SK-N-SH (cell line): Measurements from ENCODE around the gene NUP210L. TPM values are rescaled to one million over a fixed set of nuclear protein-coding genes. Genes with fewer than 3 reads are reported as not detected.
"Not testable (repeated sequence)": the region's sequence is repeated elsewhere in the genome, so short reads cannot be mapped to it uniquely, and the experiment has no call there.

Experiments
- CTCF ChIA-PET: fragments of 300-600, 350-600 bp; formaldehyde crosslinking; extraction: SDS; loops from one replicate; lab custom pipeline; 2021; lab: Yijun Ruan, JAX
- POLR2A ChIA-PET: fragments of 350-600 bp; sonication (Branson Sonifier 250); formaldehyde crosslinking; extraction: SDS; loops from one replicate; lab custom pipeline; 2020; ENCODE audit warnings: antibody characterized with exemption, inconsistent platforms; lab: Yijun Ruan, JAX
- DNase-seq: peaks from one replicate; pipeline ENCODE4 v3.0.0; 2012
- H2AFZ ChIP-seq: fragments of 200-600 bp; sonication (generic); 2 replicates; pipeline ENCODE4 v1.8.1; 2016; ENCODE audit warnings: antibody characterized with exemption, mild to moderate bottlenecking, low read depth
- H3F3A ChIP-seq: fragments of 200-600 bp; sonication (generic); replicated peaks from 2 replicates; pipeline ENCODE3; 2016; ENCODE audit warnings: antibody characterized with exemption, mild to moderate bottlenecking; ENCODE audit not compliant: insufficient read depth
- H3K27ac ChIP-seq, 2 experiments: fragments of 200-500 bp in 1 of 2; fragments of 200-600 bp in 1 of 2; sonication (Bioruptor generic) in 1 of 2; sonication (generic), shearing (Covaris generic) in 1 of 2; 2 replicates each; pipeline versions ENCODE4 v1.5.1 to v1.6.1; 2014 to 2016; ENCODE audit warnings: low read depth in 2 of 2, inconsistent platforms in 1 of 2, low read length in 1 of 2, mild to moderate bottlenecking in 1 of 2, mixed read lengths in 1 of 2
- H3K27me3 ChIP-seq: fragments of 200-600 bp; sonication (generic), shearing (Covaris generic); 2 replicates; pipeline ENCODE4 v1.6.1; 2016; ENCODE audit warnings: mixed run types; ENCODE audit not compliant: insufficient read depth
- H3K36me3 ChIP-seq, 2 experiments: fragments of 200-500 bp in 1 of 2; fragments of 200-600 bp in 1 of 2; sonication (Bioruptor generic) in 1 of 2; sonication (generic) in 1 of 2; replicated peaks in 1 of 2; 2 replicates each; pipeline versions ENCODE3 to v1.5.1; 2014 to 2016; ENCODE audit warnings: low read length in 1 of 2, mild to moderate bottlenecking in 1 of 2; ENCODE audit not compliant: insufficient read depth in 2 of 2, control insufficient read depth in 1 of 2
- H3K4me1 ChIP-seq, 2 experiments: fragments of 200-500 bp in 1 of 2; fragments of 200-600 bp in 1 of 2; sonication (Bioruptor generic) in 1 of 2; sonication (generic), shearing (Covaris generic) in 1 of 2; 2 replicates each; pipeline versions ENCODE4 v1.5.1 to v1.6.1; 2014 to 2016; ENCODE audit warnings: low read depth in 1 of 2, low read length in 1 of 2, mixed run types in 1 of 2; ENCODE audit not compliant: insufficient read depth in 2 of 2, control insufficient read depth in 1 of 2
- H3K4me2 ChIP-seq: fragments of 200-600 bp; sonication (generic), shearing (Covaris generic); 2 replicates; pipeline ENCODE4 v1.6.1; 2017; ENCODE audit warnings: mixed run types
- H3K4me3 ChIP-seq, 2 experiments: fragments of 200-500 bp in 1 of 2; fragments of 200-600 bp in 1 of 2; sonication (Bioruptor generic) in 1 of 2; sonication (generic), shearing (Covaris generic) in 1 of 2; 2 replicates each; pipeline versions ENCODE4 v1.5.1 to v1.8.1; 2014 to 2016; ENCODE audit warnings: low read depth in 2 of 2, inconsistent platforms in 1 of 2, low read length in 1 of 2, mild to moderate bottlenecking in 1 of 2, mixed read lengths in 1 of 2, moderate library complexity in 1 of 2
- H3K79me2 ChIP-seq: fragments of 200-600 bp; sonication (generic); 2 replicates; pipeline ENCODE4 v1.8.1; 2017; ENCODE audit warnings: mild to moderate bottlenecking; ENCODE audit not compliant: insufficient read depth
- H3K9ac ChIP-seq: fragments of 200-600 bp; sonication (generic); 2 replicates; pipeline ENCODE4 v1.6.1; 2017; ENCODE audit warnings: mixed run types
- H3K9me2 ChIP-seq: fragments of 200-600 bp; sonication (generic); 2 replicates; pipeline ENCODE4 v1.6.1; 2017; ENCODE audit warnings: mixed run types
- H3K9me3 ChIP-seq: fragments of 200-600 bp; sonication (generic); 2 replicates; pipeline ENCODE4 v1.6.1; 2017; ENCODE audit warnings: mixed run types, mild to moderate bottlenecking, moderate library complexity
- H4K20me1 ChIP-seq: fragments of 200-600 bp; sonication (generic); 2 replicates; pipeline ENCODE4 v1.6.1; 2017; ENCODE audit warnings: mild to moderate bottlenecking, mixed run types; ENCODE audit not compliant: insufficient read depth
- CTCF ChIP-seq: fragments of 200-600 bp; sonication (generic); IDR thresholded peaks from 2 replicates; pipeline ENCODE4 v1.6.1; 2017; ENCODE audit warnings: antibody characterized with exemption, mild to moderate bottlenecking, moderate library complexity
- ELF1 ChIP-seq: IDR thresholded peaks from 2 replicates; pipeline ENCODE4 v1.4.0; 2012
- FOXM1 ChIP-seq: IDR thresholded peaks from 2 replicates; pipeline ENCODE4 v1.4.0; 2012; ENCODE audit warnings: low read depth, mild to moderate bottlenecking
- GATA2 ChIP-seq: sonication (generic); formaldehyde crosslinking; IDR thresholded peaks from 2 replicates; pipeline ENCODE4 v1.5.0; 2020; ENCODE audit warnings: mild to moderate bottlenecking, missing genetic modification reagents
- IRF3 ChIP-seq: fragments of 150-350 bp; IDR thresholded peaks from 2 replicates; pipeline ENCODE4 v1.6.1; 2016; ENCODE audit warnings: mild to moderate bottlenecking, low read depth, low read length
- MAX ChIP-seq: IDR thresholded peaks from 2 replicates; pipeline ENCODE4 v1.4.0; 2012; ENCODE audit warnings: low read depth
- MEF2A ChIP-seq: IDR thresholded peaks from 2 replicates; pipeline ENCODE4 v1.4.0; 2012; ENCODE audit warnings: low read depth, borderline replicate concordance
- MXI1 ChIP-seq: IDR thresholded peaks from 2 replicates; pipeline ENCODE4 v1.6.1; 2012; ENCODE audit warnings: mild to moderate bottlenecking, low read depth, low read length, improper control_type of control experiment
- NFIC ChIP-seq: IDR thresholded peaks from 2 replicates; pipeline ENCODE4 v1.4.0; 2012; ENCODE audit warnings: borderline replicate concordance
- PBX3 ChIP-seq: IDR thresholded peaks from 2 replicates; pipeline ENCODE4; 2012
- POLR2AphosphoS5 ChIP-seq: IDR thresholded peaks from 2 replicates; pipeline ENCODE4 v1.6.1; 2012; ENCODE audit warnings: low read depth, low read length
- RCOR1 ChIP-seq: fragments of 150-350 bp; IDR thresholded peaks from 2 replicates; pipeline ENCODE4 v1.6.1; 2017; ENCODE audit warnings: antibody characterized with exemption, low read length
- REST ChIP-seq: IDR thresholded peaks from 2 replicates; pipeline ENCODE4 v1.6.1; 2012; ENCODE audit warnings: mild to moderate bottlenecking, low read depth, low read length, moderate library complexity
- RFX5 ChIP-seq: IDR thresholded peaks from 2 replicates; pipeline ENCODE4 v1.6.1; 2012; ENCODE audit warnings: mild to moderate bottlenecking, improper control_type of control experiment, low read length
- RXRA ChIP-seq: IDR thresholded peaks from 2 replicates; pipeline ENCODE4 v1.4.0; 2012; ENCODE audit warnings: low read depth, mild to moderate bottlenecking, borderline replicate concordance
- SMC3 ChIP-seq: IDR thresholded peaks from 2 replicates; pipeline ENCODE4 v1.6.1; 2012; ENCODE audit warnings: low read depth, low read length, improper control_type of control experiment
- TEAD4 ChIP-seq: IDR thresholded peaks from 2 replicates; pipeline ENCODE4 v1.4.0; 2012; ENCODE audit warnings: mild to moderate bottlenecking, borderline replicate concordance; ENCODE audit not compliant: insufficient read depth
- YY1 ChIP-seq: IDR thresholded peaks from 2 replicates; pipeline ENCODE4 v1.4.0; 2012; ENCODE audit warnings: low read depth, mild to moderate bottlenecking
- WGBS: methylation state at CpG from one replicate; pipeline ENCODE4 v1.1.6; 2017; ENCODE audit warnings: low lambda C conversion rate; 5-methylcytosine and 5-hydroxymethylcytosine counted together
- polyA plus RNA-seq, 3 experiments: library from polyadenylated mRNA; depleted of rRNA; stranded (reverse); fragments of >200 nt; gene quantifications; 2 replicates each; pipeline ENCODE4 v1.2.3, GENCODE V29; 2012

Gene NUP210L
- polyA plus RNA-seq, 1 of the 3 experiments (the other 2 are of a cell fraction): not detected

GRCh38 chr1:153985341-153985912, 169.4 kb downstream of the NUP210L start (continued):
- TF ChIP-seq MEF2A: no peak
- TF ChIP-seq CTCF: no peak
- TF ChIP-seq NFIC: no peak
- TF ChIP-seq RFX5: no peak
- 0 out of 2 replicates have a peak, but pooled peaks have one; percentile 34 for TF ChIP-seq MAX
- TF ChIP-seq RCOR1: no peak
- TF ChIP-seq RXRA: no peak
- TF ChIP-seq SMC3: no peak
- no peak for TF ChIP-seq POLR2AphosphoS5

- Histone ChIP-seq H3K36me3 (peaks cover 15 to 34% of the 10 kb centered on the region in 2 experiments), H3K9me2 (no peaks in the 10 kb centered on the region), H3K4me3 (peak overlapping the region; percentile 81 to 90; a peak in 3 of 4 replicates), H3K79me2 (peaks cover 25% of the 10 kb centered on the region), H3K9ac (peak overlapping the region; percentile 86; the same call in 1 of the 2 replicates), H2AFZ (no peak overlapping the region), H3K9me3 (no peaks in the 10 kb centered on the region), H3K27ac (no peak overlapping the region), H3K27me3 (no peaks in the 10 kb centered on the region), H3K4me2 (peak overlapping the region; percentile 99), H4K20me1 (no peaks in the 10 kb centered on the region), H3K4me1 (peaks cover 11 to 14% of the 10 kb centered on the region in 2 experiments), H3F3A (peaks cover 24% of the 10 kb centered on the region)
- ChIA-PET POLR2A (interaction anchor here (0.6 to 2.7 kb wide), 2 partner anchors 17 to 182 kb away, joined by 3 to 9 read pairs; partner anchors contain the start of gene CREB3L4), CTCF (interaction anchor here (0.9 to 4.9 kb wide), 5 partner anchors 9 to 187 kb away, joined by 3 to 68 read pairs (median 50); partner anchors contain the start of genes CRTC2, JTB and SLC39A1)
- no peak for DNase-seq
- no peak for TF ChIP-seq YY1
- TF ChIP-seq IRF3: no peak
- TF ChIP-seq PBX3: no peak
- TF ChIP-seq ELF1: no peak
- no peak for TF ChIP-seq REST
- TF ChIP-seq MXI1: no peak
- no peak for TF ChIP-seq RCOR1
- TF ChIP-seq TEAD4: no peak
- TF ChIP-seq FOXM1: no peak
- TF ChIP-seq GATA2: no peak
- whole genome bisulfite sequencing: 86% methylated on average over 6 of the region's 6 CpGs
These were observed 170.6 kb downstream of the NUP210L start for GRCh38 chr1:153984123-153984894.

GRCh38 chr1:153981735-153982134, 173.1 kb downstream of the NUP210L start:
- ChIA-PET CTCF (interaction anchor here (1.3 kb wide), 1 partner anchor 185 kb away, joined by 3 read pairs; no protein-coding TSS in a partner anchor), POLR2A (interaction anchor here (2.1 kb wide), 1 partner anchor 9 kb away, joined by 11 read pairs; the partner anchor contains the start of gene RPS27)
- Histone ChIP-seq H3F3A (peaks cover 29% of the 10 kb centered on the region), H3K36me3 (peaks cover 15 to 39% of the 10 kb centered on the region in 2 experiments), H3K4me1 (peaks cover 11 to 21% of the 10 kb centered on the region in 2 experiments), H3K79me2 (peaks cover 37% of the 10 kb centered on the region)
- not testable (repeated sequence) for H3K9ac ChIP-seq, H3K4me2 ChIP-seq, H3K4me3 ChIP-seq, H3K27me3 ChIP-seq, H3K9me2 ChIP-seq, H3K9me3 ChIP-seq, H2AFZ ChIP-seq, H3K27ac ChIP-seq, DNase-seq, H4K20me1 ChIP-seq
- 72% methylated on average over 2 of the region's 2 CpGs for WGBS
